ENCODE data around the gene NOTUM.

- no peak for TF ChIP-seq CTCF (conservative IDR thresholded peaks at IDR 0.05; ENCODE audit: low read length)
- no peak for TF ChIP-seq EZH2phosphoT487 (IDR thresholded peaks at IDR 0.05; ENCODE audit: borderline replicate concordance, low read depth, low read length)
Observed at GRCh38 chr17:81992306-81993102, 31.5 kb upstream of the NOTUM start.
